DND-41 (cell line): ENCODE data around the gene TEAD1.

Source experiments
- CTCF ChIP-seq: IDR thresholded peaks from 2 replicates; pipeline ENCODE4 v1.5.1; 2012; ENCODE audit warnings: borderline replicate concordance, low read length, moderate library complexity, mild to moderate bottlenecking; ENCODE audit not compliant: poor library complexity, severe bottlenecking; ENCODE audit errors: extremely low read depth
- EZH2 ChIP-seq: IDR thresholded peaks from 3 replicates; pipeline ENCODE4 v1.6.1; 2012; ENCODE audit warnings: borderline replicate concordance, low read depth, mild to moderate bottlenecking, moderate library complexity, low read length, inconsistent platforms; ENCODE audit not compliant: severe bottlenecking

DNA sequence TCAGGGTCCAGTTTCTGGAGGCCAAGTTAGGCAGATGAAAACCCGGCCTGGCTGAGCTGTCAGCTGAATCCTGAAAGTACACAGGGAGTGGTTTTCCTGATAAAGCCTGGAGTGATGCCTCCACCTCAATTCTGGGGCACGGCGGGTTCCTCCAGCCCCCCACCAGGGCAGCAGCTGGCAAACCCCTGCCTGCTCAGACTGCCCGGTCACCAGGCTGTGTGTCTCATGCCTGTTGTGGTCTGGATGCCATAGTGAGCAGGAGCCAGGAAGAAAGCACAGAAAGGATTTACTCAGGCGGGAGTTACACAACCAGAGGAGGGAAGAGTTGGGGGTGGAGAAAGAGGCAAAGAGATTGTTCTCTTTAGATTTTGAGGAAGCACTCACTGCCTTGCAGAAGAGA, 215.0 kb downstream of the TEAD1 start:
- no peak for TF ChIP-seq CTCF
- TF ChIP-seq EZH2 = no peak
